NB4 (cell line): ENCODE measurements around the gene CNN2.

Source experiments
- CTCF ChIP-seq: IDR thresholded peaks from one replicate; pipeline ENCODE4 v1.5.1; 2012; ENCODE audit warnings: low read depth, low read length
- MYC ChIP-seq: IDR thresholded peaks from 2 replicates; pipeline ENCODE4 v1.6.1; 2011; ENCODE audit warnings: low read depth, low read length
- POLR2A ChIP-seq: IDR thresholded peaks from 2 replicates; pipeline ENCODE4 v1.6.1; 2011; ENCODE audit warnings: mild to moderate bottlenecking; ENCODE audit not compliant: insufficient read length; ENCODE audit errors: extremely low read depth
- TF ChIP-seq, protein P1 (sequence below): IDR thresholded peaks from 2 replicates; pipeline ENCODE4 v1.6.1; 2011; ENCODE audit warnings: low read depth, low read length

DNA sequence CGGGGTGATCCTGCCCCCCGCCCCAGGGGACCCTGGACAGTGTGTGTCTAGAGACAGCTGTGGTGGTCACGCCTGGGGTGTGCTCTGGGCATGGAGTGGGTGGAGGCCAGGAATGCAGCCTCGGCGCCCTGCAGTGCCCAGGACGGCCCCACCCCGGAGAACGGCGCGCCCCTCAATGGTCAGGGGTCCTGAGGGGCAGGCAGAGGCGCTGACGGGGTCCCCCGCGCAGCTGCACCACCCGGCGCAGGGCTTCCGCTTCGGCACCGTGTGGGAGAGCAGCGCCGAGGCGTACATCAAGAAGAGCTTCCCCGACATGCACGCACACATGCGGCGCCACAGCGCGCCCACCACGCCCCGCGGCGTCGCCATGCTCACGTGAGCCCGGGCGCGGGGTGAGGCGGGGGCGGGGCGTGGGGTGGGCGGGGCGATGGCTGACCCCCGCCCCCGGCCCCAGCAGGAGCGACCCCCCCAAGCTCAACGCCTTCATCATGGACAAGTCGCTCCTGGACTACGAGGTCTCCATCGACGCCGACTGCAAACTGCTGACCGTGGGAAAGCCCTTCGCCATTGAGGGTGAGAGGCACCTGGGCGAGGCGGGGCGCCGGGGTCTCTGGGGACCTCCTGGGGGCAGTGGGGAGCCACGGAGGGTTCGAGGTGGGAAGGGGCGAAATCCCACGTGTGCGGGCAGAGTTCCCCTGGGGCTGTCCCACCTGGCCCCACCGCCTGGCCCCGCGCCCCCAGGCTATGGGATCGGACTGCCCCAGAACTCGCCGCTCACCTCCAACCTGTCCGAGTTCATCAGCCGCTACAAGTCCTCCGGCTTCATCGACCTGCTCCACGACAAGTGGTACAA, 18.8 kb upstream of the CNN2 start:
- TF ChIP-seq POLR2A (no peak), CTCF (no peak), MYC (no peak)
- TF ChIP-seq, protein P1, sequence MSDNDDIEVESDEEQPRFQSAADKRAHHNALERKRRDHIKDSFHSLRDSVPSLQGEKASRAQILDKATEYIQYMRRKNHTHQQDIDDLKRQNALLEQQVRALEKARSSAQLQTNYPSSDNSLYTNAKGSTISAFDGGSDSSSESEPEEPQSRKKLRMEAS: no peak
